ENCODE measurements around the gene KCTD13. TPM values are rescaled to one million over a fixed set of nuclear protein-coding genes. Genes with fewer than 3 reads are reported as not detected.

Gene KCTD13
- total and polyA plus RNA-seq, 8 donors, result 14.8 to 24.2 (median 20.9) TPM

DNA sequence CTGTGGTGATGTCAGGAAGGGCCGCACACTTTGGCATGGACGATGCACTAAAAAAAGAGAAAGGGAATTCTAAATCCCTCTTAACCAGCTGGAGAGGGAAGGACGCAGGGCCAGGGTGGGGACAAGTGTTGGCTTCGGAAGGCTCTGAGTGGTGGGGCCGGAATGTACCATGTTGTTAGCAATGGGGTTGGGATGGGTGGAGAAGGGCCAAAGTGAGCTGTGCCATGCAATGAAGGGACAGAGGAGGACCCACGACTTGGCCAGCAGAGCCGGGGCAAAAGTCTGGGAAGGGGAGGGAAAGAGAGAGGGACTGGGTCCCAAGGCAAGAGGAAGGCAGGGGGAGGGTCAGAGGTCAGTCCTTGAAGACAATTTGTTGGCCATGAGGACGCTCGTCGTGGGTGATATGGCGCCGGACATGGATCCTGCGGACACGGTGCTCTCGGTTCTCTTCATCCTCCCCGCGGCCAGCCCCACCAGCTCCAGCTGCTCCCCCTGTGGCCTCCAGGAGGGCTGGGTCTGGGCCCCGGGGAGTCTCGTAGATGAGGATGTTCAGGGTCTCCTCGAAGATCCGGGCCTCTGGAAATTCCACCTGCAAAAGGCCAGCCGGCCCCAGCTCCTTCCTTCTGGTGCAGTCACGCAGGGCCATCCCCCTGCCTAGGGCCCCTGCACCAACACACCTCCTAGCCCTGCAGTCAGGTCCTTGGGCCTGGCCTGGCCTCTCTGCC lies 19.3 kb downstream of the KCTD13 start:
- peak in 1 of 4 donors; percentile 61 for DNase-seq
- Histone ChIP-seq H3K4me3 (no peak overlapping the region), H3K9me3 (no peaks in the 10 kb centered on the region), H3K36me3 (peaks cover 0 to 5% of the 10 kb centered on the region in 2 donors), H3K27me3 (peaks cover 0 to 8% of the 10 kb centered on the region in 2 donors), H3K27ac (no peak overlapping the region), H3K4me1 (no peaks in the 10 kb centered on the region)
- TF ChIP-seq, protein P1, sequence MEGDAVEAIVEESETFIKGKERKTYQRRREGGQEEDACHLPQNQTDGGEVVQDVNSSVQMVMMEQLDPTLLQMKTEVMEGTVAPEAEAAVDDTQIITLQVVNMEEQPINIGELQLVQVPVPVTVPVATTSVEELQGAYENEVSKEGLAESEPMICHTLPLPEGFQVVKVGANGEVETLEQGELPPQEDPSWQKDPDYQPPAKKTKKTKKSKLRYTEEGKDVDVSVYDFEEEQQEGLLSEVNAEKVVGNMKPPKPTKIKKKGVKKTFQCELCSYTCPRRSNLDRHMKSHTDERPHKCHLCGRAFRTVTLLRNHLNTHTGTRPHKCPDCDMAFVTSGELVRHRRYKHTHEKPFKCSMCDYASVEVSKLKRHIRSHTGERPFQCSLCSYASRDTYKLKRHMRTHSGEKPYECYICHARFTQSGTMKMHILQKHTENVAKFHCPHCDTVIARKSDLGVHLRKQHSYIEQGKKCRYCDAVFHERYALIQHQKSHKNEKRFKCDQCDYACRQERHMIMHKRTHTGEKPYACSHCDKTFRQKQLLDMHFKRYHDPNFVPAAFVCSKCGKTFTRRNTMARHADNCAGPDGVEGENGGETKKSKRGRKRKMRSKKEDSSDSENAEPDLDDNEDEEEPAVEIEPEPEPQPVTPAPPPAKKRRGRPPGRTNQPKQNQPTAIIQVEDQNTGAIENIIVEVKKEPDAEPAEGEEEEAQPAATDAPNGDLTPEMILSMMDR (IDR thresholded peaks at IDR 0.05), result no peak
- ATAC-seq, result no peak
- intact Hi-C loops (cut with DNase I), result no loop called here

GRCh38 chr16:29905668-29906067 lies 20.4 kb downstream of the KCTD13 start:
- H3K36me3 ChIP-seq, result peaks cover 0 to 5% of the 10 kb centered on the region in 2 donors
- no peaks in the 10 kb centered on the region for H3K9me3 ChIP-seq
- intact Hi-C loops (cut with DNase I), result no loop called here
- H3K27ac ChIP-seq, result no peak overlapping the region
- no peak overlapping the region for H3K4me3 ChIP-seq
- TF ChIP-seq, protein P1 (IDR thresholded peaks at IDR 0.05), result no peak
- H3K4me1 ChIP-seq, result peaks cover 0 to 4% of the 10 kb centered on the region in 2 donors
- DNase-seq, result peak in 1 of 4 donors; percentile 25
- H3K27me3 ChIP-seq, result peaks cover 0 to 18% of the 10 kb centered on the region in 2 donors
- ATAC-seq, result no peak

GRCh38 chr16:29904947-29905346 lies 21.1 kb downstream of the KCTD13 start:
- TF ChIP-seq, protein P1 (IDR thresholded peaks at IDR 0.05), result no peak
- intact Hi-C loops (cut with DNase I), result no loop called here
- H3K27ac ChIP-seq, result no peak overlapping the region
- DNase-seq, result no peak
- H3K9me3 ChIP-seq, result no peaks in the 10 kb centered on the region
- H3K4me1 ChIP-seq, result peaks cover 0 to 8% of the 10 kb centered on the region in 2 donors
- peaks cover 0 to 5% of the 10 kb centered on the region in 2 donors for H3K36me3 ChIP-seq
- ATAC-seq, result no peak
- H3K4me3 ChIP-seq, result no peak overlapping the region
- H3K27me3 ChIP-seq, result peaks cover 0 to 22% of the 10 kb centered on the region in 2 donors

GRCh38 chr16:29903590-29903989 lies 22.4 kb downstream of the KCTD13 start:
- H3K4me3 ChIP-seq, result no peak overlapping the region
- ATAC-seq (no peak), DNase-seq (no peak)
- intact Hi-C loops (cut with DNase I), result no loop called here
- H3K27me3 ChIP-seq, result peaks cover 0 to 35% of the 10 kb centered on the region in 2 donors
- peaks cover 0 to 5% of the 10 kb centered on the region in 2 donors for H3K36me3 ChIP-seq
- no peaks in the 10 kb centered on the region for H3K9me3 ChIP-seq
- no peak overlapping the region for H3K27ac ChIP-seq
- H3K4me1 ChIP-seq, result peaks cover 4 to 12% of the 10 kb centered on the region in 2 donors
- TF ChIP-seq, protein P1 (IDR thresholded peaks at IDR 0.05), result no peak

- Histone ChIP-seq H3K36me3 (peaks cover 0 to under 1% of the 10 kb centered on the region in 2 donors), H3K4me1 (peaks cover 4 to 12% of the 10 kb centered on the region in 2 donors), H3K4me3 (no peak overlapping the region), H3K27me3 (peaks cover 0 to 55% of the 10 kb centered on the region in 2 donors), H3K9me3 (no peaks in the 10 kb centered on the region), H3K27ac (no peak overlapping the region)
- intact Hi-C loops (cut with DNase I), result no loop called here
- DNase-seq, result peak in 1 of 4 donors; percentile 72
- TF ChIP-seq, protein P1 (IDR thresholded peaks at IDR 0.05), result no peak
- ATAC-seq, result no peak
Measured at GRCh38 chr16:29901607-29901945, 24.4 kb downstream of the KCTD13 start.

Measured in left lung (tissue), 10 donors.